Measurements from ENCODE around the gene RORC.
A peak's percentile ranks its signal among the peaks of the same experiment; 100 is the strongest.
"Not testable (repeated sequence)": the region's sequence is repeated elsewhere in the genome, so short reads cannot be mapped to it uniquely, and the experiment has no call there.

RORC gene

DNA sequence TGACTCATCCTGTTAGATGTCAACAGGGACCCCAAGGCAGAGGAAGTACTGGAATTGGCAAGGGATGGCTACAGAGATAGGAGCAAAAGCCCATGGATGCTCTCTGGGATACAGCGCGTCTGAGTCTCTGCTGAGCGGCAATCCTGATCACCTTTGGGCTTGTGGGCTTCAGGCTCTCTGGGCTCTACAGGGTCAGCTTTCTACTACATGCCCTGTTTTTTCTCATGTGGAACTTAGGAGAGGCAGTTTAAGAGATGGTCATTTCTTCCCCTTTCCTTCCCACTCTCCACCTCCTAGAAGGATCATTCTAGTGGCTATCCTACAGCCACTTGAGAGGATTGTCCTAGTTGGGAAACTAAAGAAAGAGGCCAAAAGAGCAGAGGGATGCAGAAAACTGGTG is 27.7 kb downstream of the RORC start:
- no peak for DNase-seq

DNA sequence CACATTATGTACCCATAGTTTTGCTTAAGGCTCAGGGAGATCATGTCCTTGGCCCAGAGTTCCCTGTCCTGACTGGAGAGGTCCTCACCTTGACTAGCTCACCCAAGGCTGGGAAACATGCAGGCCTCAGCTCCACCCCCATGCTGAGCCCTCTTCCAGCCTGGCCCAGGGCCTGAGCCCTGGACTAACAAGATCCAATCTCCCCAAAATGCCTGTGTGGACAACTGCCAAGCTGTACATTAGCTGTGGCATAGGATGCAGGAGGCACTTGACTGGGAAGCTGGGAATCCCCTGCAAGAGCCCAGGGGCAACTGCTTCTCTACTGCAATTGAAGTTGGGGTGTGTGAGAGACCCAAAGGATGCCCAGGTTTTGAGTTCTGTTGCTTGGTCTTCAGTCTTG is 28.4 kb downstream of the RORC start:
- DNase-seq = no peak

GRCh38 chr1:151802372-151802771 is 29.2 kb downstream of the RORC start:
- DNase-seq = no peak

DNA sequence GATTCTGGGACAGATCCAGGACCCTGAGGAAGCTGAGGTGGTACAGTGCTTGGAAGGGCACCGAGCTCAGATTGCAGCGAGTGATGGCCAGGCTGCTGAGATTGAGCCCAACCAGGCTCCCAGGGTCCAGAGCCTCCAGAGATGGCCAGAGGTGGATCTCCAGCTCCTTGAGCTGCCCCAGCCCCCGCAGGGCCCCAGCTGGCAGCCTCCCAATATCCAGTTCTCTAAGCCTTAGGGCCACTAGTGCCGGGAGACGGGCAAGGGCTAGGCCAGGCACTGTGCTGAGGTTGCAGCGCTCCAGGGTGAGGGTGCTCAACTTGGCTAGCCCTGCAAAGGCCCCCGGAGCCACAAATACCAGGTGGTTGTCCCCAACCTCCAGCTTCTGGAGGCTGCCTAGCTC is 29.8 kb downstream of the RORC start:
- DNase-seq = no peak

DNA sequence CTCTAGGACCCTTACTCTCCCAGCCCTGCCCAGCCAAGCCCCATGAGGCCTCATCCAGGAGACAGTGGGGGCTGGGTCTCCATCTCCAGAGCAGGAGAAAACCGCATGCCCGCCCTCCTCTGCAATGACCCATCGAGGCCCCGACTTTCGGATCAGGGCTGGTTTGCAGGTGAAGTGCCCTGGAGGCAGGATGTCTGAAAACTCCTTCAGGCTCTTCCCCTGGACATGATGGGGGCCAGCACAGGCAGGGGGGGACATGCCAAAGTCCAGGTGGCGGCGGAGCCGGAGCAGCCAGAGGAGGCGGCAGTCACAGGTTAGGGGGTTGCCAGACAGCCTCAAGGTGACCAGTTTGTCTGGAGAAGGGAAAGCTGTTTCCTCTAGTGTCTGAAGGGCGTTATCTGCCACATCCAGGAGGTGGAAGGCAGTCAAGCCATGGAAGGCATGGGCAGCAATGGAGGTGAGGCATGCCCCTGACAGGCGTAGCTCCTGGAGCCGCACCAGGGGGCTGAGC is 30.2 kb downstream of the RORC start:
- DNase-seq = no peak

GRCh38 chr1:151800830-151801229 is 30.8 kb downstream of the RORC start:
- no peak for DNase-seq

DNA sequence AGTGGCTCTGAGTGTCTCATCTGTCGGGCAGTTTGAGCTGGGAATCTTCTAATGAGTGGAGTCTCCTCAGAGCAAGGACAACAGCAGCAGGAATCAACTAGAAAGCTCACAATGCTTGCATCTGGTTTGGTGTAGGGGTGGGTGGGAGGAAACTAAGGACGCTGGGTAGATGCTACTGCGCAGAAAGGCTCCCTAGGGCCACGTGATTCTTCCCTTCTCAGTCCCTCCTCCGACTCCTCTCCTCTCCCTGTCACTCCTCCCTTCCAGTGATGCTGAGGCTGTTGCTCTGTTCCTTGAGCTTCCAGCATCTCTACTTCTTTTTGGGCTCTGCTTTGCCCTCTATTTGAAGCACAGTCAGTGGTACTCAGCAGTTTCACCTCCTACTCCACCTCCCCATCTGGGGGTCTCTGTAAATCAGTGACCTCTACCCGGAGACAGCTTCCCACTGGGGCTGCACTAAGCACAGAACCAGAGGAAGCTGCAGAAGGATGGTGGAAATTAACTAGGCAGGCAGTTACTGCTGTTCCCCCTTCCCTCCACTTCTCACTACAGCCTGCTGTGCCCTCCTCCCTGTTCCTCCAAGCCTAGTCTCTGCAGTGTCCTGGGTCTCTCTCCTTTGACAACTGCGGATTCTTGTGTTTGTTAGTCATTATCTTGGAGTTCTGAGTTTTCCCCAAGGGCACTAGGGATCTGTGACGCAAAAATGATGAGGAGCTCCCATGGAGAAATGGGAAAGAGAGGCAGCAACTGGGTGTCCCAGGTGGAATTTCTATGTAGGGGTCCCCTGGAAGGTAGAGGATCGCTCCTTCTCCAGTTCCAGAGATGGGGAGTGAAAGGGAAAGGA is 32.2 kb downstream of the RORC start:
- no peak for DNase-seq

GRCh38 chr1:151798571-151798970 is 33.0 kb downstream of the RORC start:
- no peak for DNase-seq

DNA sequence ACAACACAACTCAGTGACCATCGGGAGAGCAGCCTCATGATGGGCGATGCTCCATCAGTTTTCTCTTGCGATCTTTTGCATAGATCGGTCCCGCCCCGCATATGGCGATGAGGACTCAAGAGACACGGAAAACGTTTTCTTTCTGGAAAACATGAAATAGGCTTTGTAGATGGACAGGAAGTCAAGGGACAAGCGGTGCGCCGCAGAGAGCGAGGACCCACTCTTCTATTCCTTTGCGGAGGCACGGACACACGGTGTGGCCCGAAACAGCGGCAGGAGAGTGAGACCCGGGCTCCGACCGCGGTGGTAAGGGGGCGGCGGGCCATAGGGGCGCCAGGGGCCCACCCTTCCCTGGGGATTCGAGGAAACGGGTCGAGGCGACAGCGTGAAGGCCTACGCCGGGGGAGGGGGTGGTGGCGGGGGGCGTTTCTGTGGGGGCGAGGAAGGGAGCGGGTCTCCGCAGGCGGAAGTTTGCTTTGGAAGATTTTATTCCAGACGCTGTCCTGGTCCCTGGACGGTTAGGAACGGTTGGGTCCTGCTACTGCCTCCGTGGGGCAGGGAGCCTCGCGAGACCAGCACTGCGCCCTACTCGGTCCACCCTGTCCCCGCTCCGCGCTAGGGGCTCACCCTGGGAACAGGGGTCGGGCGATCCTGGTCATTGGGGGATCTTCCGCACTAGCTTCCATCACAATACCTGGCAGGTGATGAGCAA is 40.5 kb downstream of the RORC start:
- no peak for DNase-seq

DNA sequence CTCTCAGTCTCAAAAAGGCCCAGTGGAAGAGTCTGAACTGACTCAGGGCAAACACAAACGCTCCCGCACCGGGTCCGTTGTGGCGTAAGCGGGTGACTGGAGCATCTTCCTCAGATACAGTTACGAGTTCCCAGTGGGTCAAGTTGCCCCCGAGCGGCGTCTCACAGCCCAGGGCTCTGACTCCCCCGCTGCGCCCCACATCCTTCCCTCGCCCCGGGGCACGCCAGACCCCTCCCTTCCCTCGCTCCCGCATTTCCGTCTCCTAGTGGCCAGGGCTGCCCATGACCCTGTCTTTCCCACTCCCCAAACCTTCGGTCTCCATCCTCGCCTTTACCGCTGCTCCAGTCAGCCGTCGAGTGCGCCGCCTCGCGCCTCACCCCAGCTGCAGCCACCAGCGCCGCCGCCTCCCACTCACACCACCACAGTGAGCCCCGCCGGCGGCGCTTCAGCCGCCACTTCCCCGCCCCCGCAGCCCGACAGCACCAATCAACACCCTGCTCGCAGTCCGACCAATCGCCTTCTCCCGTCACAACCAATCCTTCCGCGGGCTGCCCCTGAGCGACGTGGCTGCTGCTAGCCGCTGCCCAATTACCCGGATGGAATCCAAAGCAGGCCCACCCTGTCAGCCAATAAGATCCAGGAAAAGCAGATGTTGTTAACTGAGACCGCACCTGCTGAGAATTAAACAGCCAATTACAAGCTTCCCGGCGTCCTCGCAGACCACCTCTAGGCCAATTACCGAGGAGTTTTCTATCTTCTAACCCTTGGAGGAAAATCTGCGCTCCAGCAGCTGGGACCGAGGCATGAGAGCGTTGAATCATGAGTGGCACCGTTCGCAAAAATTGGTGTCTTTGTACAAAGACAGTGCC is 41.3 kb downstream of the RORC start, which contains the start of gene TDRKH:
Gene TDRKH, minus strand, starts transcription at position 430 of the 869 bp plus-strand sequence. CDS start 7,478 bp downstream, outside the sequence.
- DNase-seq = peak; percentile 95

DNA sequence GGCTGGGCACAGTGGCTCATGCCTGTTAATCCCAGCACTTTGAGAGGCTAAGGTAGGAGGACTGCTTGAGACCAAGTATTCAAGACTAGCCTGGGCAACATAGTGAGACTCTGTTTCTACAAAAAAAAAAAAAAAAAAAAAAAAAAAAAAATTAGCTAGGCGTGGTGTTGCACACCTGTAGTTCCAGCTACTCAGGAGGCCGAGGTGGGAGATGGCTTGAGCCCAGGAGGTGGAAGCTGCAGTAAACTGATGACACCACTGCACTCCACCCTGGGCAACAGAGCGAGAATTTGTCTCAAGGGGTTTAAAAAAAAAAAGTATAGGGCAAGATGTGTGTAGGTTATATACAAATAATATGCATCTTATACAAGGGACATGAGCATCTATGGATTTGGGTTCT is 43.9 kb downstream of the RORC start:
- no peak for DNase-seq

DNA sequence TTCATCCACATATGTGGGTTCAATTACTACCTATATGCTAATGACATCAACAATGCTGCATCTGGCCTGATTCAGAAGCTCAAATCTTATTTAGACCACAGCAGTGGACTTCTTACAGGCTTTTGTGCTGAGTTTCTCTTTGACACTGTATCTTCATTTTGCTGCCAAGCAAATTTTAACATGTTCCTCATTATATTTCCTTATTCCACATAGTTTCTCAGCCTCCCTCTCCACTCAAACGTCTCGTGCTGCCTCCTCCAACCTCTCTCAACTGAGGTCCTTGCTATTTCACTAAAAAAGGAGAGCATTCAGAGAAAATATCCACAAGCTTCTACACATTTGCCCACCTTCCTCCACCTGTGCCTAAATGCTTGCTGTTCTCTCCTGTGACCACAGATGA is 47.8 kb downstream of the RORC start:
- no peak for DNase-seq

GRCh38 chr1:151782741-151783140 is 48.9 kb downstream of the RORC start:
- DNase-seq = no peak

DNA sequence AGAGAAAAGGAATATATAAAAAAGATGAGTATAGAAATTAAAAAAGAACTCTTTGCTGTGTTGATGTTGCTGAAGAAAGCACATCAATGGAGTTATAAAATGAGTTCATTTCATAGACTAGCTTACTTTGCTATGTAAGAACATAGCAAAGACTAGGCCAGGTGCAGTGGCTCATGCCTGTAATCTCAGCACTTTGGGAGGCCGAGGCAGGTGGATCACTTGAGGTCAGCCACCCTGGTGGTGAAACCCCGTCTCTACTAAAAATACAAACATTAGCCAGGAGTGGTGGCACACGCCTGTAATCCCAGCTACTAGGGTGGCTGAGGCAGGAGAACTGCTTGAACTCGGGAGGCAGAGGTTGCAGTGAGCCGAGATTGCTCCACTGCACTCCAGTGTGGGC is 49.6 kb downstream of the RORC start:
- not testable (repeated sequence) for DNase-seq

- DNase-seq = not testable (repeated sequence)
Observed at GRCh38 chr1:151780736-151781135, 50.9 kb downstream of the RORC start.

DNA sequence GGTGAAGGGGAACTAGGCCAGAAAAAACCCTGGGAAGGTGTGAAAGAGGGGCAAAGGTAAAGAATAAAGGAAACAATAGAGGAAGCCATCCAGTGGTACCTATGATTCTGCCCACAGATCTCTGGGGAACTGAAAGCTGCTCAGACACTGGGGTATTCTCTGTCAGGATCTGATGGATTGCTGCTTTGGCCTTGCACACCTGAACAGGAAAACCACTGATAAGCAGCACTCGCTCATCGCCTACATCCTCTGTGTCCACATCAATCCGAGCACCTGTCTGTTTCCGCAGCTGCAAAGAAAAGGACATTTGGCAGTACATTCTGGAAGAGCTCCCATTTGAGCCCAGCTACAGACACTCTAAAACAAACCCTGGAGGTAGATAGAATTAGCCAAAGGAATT is 51.8 kb downstream of the RORC start:
- no peak for DNase-seq

DNA sequence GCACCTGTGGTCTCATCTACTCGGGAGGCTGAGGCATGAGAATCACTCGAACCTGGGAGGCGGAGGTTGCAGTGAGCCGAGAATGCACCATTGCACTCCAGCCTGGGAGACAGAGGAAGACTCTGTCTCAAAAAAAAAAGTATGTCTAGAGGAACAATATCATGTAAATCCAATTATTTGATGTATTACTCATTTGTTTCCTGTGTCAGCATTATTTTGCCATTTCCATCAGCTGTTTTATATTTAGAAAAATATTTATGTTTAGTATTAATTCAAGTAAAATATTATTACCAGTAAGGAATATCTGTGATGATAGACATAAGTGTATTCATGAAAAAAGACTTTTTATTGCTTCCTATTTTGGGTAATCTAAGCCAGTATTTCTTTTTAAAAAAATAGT is 54.3 kb downstream of the RORC start:
- no peak for DNase-seq

DNA sequence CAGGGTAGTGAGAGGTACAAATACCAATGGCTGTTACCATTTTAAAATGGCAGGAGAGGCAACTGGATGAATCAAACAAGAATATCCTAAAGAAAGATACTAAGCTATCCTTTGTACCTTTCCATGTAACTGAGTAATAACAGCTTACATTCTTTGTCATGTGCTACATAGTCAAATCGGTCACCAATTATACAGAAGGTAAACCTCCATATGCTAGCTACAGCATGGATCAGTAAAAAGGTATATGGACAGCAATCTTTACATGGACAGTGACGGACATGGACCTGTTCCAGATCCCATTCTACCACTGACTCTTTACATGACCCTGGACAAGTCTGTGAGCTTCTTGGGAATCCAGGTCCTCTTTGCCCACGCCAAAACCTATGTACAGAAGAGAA is 54.9 kb downstream of the RORC start:
- no peak for DNase-seq

DNA sequence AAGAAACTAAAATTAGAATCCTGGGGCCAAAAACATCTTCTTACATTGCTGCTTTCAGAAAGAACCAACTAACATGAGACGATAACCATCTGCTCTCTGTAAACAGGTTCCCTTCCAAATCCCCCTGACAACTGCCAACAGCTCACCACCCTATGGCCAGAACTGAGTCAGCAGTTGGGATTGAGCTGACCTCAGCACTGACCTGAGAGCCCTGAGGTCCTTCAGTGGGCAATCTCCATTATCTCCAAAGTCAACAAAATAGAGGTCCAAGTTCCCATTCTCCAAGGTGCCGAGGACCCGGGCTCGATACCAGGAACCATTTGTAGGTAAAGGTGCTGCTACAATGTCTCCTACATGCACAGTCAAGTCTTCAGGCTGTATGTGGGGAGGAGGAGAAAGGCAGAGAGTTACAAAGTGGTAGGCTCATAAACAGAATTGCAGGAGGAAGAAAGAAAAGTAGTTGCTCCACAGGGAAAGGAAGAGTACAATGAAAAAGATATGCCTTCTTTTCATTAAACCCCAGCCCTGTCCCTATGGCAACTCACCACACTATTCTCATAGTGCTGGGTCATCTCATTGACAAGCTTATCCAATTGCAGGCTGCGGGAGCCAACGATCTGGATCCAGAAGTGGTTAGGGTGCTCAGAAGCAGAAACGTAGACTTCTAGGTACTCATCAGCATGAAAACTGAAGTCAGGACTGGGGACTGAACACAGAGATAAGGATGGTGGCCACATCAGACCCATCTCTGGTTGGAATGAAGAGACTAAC is 55.5 kb downstream of the RORC start:
- no peak for DNase-seq

- DNase-seq = no peak
Observed at GRCh38 chr1:151774256-151774922, 57.2 kb downstream of the RORC start.

GRCh38 chr1:151773702-151774101 is 57.9 kb downstream of the RORC start:
- no peak for DNase-seq

DNA sequence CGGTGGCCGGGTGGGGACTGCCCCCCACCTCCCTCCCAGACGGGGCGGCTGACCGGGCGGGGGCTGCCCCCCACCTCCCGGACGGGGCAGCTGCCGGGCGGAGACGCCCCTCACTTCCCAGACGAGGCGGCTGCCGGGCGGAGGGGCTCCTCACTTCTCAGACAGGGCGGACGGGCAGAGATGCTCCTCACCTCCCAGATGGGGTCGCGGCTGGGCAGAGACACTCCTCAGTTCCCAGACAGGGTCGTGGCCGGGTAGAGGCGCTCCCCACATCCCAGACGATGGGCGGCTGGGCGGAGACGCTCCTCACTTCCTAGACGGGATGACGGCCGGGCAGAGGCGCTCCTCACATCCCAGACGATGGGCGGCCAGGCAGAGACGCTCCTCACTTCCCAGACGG is 62.3 kb downstream of the RORC start:
- not testable (repeated sequence) for DNase-seq
